ENCODE data around the gene PYCR2.
A peak's percentile ranks its signal among the peaks of the same experiment; 100 is the strongest.
"Not testable (repeated sequence)": the region's sequence is repeated elsewhere in the genome, so short reads cannot be mapped to it uniquely, and the experiment has no call there.

PYCR2 gene
- total RNA-seq, result 13.3 to 45.1 reads per million in 2 donors

DNA sequence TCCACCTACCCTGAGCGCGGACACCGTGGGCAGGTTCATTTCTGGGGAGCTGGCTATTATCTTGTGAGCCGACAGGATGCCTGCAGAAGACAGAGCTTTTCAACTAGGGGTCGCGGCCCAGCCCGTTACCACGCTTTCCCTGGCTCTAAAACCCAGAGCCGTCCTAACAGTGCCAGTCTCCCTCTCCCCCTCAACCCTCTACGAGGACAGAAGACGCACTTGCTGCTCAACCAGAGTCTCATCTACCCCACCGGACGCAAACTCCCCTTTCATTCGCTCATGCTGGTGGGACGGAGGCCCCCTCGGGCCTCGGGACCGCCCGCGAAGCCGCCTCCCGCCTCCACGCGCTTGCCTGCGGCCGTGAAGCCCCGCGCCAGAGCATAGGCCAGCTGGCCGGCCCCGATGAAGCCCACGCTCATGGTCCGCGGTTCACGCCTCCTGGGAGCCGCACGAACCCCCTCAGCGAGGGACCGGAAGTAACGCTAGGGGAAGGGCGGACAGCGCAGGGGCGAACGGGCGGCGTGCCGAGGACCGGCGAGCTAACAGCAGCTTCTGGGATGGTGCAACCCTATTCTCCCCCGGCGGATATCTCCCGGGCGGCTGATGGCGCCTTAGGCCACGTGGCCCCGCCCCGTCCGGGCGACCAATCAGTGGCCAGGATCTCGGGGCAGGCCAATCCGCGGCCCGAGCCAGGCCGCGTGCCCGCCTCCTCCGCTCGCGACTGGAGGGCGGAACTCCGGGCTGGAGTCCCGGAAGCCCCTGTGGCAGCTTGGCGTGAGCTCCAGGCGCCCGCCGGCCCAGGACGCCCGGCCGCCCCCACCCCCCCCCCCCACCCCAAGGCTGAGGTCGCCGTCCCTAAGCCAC, at the start of gene PYCR2:
Gene PYCR2, minus strand, starts transcription at position 559 of the 864 bp plus-strand sequence. Its CDS starts 140 bp downstream, at position 419.
- DNase-seq, result peak; percentile 90

DNA sequence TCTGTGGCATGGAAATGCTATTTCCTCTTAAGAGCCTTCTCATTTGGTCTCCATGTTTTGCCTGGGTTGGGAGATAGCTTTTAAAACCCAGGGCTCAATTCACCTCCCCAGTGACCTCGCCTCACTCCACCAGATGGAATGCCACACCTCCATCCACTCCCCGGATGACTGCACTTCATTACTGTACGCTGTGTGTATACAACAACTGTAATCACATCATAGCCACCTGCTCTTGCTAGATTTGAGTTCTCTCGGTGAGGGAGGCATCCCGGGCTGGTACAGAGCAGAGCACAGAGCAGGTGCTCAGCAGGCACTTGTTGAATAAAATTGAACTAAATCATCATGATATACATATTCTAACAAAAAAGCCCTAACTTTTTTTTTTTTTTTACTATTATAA, 49.1 kb upstream of the PYCR2 start:
- no peak for DNase-seq

DNA sequence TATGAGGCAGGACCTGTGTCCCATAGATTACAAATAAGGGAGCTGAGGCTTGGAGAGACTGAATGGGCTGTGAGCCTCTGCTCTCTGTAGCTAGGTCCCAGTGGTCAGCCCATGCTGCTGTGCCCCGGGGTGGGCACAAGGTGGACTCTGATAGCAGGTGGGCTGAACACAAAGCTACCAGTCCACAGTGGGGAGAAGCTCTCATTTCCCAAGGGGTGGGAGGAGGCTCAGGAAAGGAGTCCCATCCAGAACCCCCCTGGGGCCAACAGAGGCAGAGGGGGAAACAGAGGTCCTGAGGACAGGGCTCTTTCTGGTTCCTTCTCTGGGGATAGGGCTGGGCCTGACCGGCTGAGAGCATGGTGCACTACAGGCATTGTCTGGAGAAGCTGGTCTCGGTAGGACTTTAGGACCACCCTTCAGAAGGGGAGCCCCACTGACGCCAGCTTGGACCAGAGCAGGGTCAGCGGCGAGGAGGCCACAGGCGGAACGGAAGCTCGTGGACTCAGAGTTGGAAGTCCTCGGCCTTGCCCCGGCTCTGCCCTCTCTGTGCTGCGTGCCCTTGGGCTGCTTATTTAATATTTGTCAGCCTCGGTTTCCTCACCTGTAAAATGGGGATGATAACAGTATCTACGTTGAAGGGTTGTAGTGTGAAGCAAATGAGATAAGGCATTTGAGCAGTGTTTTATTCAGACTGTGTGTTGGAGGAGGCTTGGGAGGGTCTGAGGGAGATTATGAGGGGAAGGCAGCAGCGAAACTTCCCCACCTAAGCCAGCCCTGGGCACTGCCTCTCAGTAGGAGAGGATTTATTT, 48.5 kb upstream of the PYCR2 start:
- no peak for DNase-seq

DNA sequence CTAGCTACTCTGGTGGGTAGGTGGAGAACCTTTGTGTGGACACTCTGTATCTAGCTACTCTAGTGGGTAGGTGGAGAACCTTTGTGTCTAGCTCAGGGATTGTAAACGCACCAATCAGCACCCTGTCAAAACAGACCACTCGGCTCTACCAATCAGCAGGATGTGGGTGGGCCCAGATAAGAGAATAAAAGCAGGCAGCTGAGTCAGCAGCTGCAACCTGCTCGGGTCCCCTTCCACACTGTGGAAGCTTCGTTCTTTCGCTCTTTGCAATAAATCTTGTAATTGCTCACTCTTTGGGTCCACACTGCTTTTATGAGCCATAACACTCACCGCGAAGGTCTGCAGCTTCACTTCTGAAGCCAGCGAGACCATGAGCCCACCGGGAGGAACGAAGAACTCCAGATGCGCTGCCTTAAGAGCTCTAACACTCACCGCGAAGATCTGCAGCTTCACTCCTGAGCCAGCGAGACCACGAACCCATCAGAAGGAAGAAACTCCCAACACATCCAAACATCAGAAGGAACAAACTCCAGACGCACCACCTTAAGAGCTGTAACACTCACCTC, 46.6 kb upstream of the PYCR2 start:
- DNase-seq, result not testable (repeated sequence)

DNA sequence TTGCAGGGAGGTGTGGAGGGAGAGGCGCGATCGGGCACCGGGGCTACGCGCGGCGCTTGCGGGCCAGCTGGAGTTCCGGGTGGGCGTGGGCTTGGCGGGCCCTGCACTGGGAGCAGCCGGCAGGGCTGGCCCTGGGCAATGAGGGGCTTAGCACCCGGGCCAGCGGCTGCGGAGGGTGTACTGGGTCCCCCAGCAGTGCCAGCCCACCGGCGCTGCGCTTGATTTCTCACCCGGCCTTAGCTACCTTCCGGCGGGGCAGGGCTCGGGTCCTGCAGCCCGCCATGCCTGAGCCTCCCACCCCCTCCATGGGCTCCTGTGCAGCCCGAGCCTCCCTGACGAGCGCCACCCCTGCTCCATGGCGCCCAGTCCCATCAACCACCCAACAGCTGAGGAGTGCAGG, 45.7 kb upstream of the PYCR2 start:
- DNase-seq, result not testable (repeated sequence)

DNA sequence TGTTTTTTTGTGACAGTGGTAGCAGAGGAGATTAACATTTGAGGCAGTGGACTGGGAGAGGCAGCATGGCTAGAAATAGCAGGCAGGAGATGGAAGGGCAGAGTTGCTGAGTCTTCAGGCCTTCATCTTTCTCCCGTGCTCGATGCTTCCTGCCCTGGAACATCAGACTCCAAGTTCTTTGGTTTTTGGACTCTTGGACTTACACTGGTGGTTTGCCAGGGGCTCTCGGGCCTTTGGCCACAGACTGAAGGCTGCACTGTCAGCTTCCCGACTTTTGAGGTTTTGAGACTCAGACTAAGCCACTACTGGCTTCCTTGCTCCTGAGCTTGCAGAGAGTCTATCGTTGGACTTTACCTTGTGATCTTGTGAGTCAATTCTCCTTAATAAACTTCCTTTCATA, 41.2 kb upstream of the PYCR2 start:
- no peak for DNase-seq

DNA sequence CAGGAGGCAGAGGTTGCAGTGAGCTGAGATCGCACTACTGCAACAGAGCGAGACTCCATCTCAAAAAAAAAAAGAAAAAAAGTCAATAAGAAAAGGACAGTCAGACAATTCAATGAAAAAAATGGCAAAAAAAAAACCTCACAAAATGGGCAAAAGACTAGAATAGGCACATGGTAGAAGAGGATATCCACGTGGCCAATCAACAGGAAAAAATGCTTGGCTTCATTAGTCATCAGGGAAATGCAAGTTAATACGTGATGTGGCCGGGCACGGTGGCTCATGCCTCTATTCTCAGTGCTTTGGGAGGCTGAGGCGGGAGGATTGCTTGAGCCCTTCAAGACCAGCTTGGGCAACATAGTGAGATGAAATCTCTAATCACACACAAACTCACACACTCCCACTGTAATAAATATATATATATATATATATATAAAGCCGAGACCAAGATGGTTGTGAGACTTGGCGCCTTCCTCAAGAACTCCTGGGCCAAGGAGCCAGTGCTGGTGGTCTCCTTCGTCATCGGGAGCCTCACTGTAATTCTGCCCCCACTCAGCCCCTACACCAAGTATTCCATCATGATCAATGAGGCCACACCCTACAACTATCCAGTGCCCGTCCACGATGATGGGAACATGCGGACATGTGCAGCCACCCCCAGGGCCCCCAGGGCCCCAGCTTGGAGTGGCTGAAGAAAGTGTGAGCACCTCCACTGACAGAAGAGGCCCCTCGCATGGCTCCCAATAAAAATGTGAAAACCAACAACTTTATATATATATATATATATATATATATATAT, 39.9 kb upstream of the PYCR2 start:
- DNase-seq, result no peak

DNA sequence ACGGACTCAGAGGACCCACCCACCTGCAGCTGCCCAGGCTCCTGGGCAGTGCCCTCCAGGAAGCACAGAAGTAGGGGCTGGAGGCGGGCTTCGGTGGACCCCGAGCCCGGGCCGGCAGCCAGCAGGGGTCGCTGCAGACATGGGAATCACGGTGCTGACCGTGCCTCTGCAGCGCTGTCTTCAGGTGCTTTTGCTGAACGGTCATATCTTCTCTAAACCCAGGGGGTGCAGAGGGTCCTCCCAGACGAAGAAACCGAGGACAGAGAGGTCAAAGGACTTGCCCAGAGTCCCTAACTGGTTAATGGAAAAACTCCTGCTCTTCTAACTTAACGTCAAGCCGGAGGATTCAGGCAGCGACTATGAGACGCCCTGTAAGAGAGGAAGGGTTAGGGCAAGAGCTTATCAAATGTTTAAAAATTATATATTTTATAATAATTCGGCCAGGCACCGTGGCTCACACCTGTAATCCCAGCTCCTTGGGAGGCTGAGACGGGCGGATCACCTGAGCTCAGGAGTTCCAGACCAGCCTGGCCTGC, 38.5 kb upstream of the PYCR2 start:
- peak; percentile 58 for DNase-seq

DNA sequence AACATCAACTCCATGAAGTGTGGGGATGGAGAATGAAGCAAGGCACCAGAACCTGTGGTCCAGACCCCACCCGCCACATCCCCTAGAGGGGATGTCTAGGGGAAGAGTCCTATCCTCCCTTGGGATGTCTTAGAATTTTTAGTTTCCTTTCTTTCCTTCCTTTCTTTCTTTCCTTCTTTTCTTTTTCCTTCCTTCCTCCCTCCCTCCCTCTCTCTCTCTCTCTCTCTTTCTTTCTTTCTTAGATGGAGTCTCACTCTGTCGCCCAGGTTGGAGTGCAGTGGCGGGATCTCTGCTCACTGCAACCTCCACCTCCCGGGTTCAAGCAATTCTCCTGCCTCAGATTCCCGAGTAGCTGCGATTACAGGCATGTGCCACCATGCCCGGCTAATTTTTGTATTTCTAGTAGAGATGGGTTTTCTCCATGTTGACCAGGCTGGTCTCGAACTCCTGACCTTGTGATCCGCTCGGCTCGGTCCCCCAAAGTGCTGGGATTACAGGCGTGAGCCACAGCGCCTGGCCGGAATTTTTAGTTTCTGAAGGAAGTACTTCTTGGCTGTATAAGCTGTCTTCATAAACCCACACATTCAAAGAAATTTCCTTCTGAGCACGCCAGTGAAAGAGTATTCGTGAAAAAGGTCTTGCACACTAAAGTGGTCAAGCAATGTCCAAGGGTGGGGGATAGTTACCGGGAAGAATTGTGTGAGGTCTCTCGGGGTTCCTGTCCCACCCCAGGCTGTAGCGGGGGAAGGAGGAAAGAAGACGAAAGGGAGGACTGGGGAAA, 37.8 kb upstream of the PYCR2 start:
- DNase-seq, result no peak

DNA sequence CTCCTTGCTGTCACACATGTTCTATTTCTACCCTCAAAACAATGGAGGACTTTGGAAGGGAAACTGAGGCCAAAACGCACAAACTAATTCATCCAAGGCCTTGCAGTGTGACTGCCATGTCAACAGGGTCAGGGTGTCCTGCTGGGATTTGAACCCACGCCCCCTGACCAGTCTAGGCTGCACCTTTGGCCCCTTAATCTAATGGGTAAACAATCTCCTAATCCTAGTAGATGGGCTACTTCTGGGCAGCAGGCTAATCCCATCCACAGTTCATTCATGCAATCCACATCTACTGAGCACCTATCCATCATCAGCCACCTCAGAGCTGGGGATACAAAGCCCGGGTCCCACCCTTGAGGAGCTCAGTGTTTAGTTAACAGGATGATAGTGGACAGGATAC, 34.0 kb upstream of the PYCR2 start:
- DNase-seq, result no peak

DNA sequence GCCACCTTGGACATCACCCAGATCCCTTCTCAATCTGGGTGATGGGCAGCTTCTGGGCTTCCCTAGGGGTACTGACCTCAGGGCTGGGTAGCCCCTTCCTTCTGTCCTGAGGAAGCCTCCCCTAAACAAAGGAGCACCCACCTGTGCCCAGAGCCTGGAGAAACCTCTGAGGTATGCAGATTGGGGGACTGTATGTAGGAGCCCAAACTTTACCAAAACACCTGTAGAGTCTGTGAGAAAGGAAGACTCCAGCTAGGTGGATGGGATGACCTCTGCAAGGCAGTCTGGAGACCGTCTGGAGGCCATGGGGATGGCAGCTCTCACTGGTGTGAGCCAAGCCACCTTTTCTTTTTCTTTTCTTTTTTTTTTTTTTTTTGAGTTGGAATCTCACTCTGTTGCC, 30.7 kb upstream of the PYCR2 start:
- no peak for DNase-seq

DNA sequence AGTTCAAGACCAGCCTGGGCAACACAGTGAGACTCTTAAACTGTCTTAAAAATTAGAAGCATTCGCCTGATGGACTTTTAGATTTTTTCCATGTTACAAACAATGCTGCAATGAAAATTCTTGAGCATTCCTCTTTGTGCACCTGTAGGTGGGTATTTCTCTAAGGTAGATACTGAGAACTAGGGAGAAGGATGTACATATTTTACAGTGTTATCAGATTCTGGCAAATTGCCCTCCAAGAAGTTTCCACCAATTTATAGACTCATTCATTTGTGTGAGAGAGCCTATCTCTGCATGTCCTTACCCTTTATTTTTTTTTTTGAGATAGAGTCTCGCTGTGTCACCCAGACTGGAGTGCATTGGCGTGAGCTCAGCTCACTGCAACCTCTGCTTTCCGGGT, 29.3 kb upstream of the PYCR2 start:
- no peak for DNase-seq

DNA sequence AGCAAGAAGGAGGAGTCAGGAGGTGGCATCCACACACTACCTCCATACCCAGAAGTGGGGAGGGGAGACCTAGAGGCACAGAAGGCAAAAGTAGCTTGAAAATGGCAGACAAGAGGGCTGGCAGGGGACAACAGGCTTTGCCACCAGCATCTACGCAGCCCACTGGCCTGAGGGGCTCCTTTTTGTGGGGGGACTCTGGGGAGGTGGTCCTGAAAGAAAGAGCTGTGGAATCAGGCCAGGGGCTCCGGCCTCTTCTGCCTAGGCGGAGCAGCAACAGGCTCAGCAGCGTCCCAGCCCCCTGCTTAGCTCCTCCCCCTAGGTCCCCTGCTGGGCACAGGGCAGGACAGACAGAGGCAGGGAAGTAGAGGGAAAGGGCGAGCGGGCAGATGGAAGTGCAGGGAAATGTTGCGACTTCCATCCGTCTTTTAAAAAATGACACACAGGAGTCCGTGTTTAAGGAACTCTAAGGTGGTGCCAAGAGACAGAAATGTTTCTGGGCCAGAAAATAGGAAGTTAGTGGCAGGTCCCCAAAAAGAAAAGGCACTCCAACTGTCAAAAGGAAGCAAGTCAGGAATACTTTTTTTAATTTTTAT, 27.0 kb upstream of the PYCR2 start:
- no peak for DNase-seq

DNA sequence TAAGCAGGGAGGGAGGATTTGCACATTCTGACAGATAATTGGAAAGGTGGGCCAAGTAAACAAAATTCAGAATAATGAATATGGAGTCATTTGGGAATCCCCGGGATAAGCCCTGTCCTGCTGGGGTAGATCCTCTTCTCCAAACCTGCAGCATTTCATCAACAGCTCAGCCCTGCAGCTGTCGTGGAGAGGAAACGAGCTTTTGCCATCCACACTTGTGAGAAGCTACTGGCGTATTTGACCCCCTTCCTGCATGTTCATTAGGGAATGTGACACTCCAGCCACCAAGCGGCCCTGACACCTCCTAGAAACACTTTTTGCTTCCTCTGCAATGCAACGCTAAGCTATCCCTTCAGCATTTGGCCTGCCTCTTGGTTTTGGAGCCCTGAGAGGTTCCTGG, 25.0 kb upstream of the PYCR2 start:
- no peak for DNase-seq

DNA sequence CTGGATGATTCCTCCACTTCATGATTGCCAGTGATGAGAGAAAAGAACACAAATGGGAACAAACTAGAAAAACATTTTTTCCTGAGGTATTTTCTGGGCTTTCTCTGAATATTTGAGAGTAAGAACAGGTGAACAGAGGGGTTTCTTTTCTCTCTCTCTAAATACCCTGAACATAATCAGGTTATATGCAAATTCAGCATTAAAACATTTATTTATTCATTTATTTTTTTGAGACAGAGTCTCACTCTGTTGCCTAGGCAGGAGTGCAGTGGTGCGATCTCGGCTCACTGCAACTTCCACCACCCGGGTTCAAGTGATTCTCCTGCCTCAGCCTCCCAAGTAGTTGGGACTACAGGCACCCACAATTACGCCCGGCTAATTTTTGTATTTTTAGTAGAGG, 22.8 kb upstream of the PYCR2 start:
- DNase-seq, result no peak

DNA sequence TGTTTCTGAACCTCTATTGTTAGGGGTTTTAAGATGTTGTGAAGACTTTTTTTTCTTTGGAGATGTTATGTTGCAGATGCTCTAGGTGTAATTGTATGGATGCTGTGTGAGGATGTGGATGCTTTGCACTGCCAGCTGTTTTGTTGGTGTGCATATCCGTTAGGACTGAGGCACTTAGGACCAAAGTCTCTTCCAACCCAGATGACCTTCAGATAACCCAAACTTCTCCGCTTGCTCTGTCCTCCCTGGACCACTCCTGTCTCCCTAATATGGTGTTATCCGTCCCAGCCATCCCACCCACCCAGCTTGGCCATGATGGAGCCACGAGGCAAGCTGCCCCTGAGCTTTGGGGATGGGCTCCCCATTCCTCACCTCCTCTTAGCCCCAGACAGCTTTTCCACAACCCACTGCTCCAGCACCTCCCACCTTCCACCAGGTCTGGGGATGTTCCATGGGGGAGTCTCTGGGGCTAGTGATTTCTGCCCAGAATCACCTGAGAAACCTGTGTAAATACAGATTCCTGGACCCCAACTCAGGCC, 22.1 kb upstream of the PYCR2 start:
- no peak for DNase-seq

DNA sequence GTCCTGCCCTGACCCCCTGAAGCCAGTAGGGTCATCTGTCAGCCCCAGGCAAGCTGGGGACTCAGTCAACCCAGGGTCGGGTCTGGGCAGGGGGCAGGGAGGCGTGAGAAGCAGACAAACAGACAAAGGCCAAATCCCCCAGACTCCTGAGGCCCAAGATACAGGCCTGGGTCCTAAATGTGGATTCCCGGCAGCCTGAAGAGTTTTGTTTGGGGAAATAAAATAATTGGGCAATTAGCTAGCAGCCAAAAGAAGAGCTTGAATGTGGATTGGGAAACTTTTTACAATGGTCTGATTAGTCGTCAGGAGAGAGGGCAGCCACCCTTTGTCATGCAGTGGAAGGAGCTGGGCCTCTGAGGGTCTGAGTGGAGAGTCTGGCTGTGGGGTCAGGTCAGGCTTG, 21.5 kb upstream of the PYCR2 start:
- no peak for DNase-seq

DNA sequence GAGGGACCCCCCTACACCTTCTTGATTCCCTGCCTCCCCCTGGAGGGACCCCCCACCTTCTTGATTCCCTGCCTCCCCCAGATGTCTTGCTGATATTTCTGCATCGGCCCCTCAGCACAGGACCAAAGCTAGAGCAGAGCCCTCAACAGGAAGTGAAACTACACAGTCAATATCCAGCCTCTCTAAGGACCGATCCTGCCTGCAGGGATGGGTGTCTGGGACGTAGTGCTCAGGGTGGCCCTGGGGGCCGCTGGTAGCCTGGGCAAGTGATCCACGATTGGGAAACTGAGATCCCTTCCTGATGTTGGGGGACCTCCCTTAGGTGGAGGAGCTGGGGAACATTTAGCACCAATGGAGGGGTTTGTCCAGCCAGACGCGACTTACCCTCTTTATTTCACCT, 20.9 kb upstream of the PYCR2 start:
- DNase-seq, result no peak

DNA sequence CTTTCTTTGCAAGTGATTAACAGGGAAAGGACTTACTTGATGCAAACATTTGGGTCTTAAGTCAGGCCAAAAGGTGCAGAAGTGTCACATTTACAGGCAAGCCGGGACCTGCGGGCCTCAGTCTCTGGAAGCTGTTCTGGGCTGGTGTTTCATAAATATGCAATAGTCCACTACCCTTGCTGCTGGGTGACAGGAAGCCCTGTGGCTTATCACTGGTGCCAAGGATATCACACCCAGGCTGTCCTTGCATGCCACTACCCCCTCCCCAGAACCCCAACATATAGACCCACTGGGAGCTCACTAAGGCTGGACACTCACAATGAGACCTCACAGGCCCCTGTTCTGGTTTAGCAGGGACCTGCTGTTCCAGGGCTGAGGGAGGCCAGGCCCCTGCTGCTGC, 20.3 kb upstream of the PYCR2 start:
- DNase-seq, result no peak

DNA sequence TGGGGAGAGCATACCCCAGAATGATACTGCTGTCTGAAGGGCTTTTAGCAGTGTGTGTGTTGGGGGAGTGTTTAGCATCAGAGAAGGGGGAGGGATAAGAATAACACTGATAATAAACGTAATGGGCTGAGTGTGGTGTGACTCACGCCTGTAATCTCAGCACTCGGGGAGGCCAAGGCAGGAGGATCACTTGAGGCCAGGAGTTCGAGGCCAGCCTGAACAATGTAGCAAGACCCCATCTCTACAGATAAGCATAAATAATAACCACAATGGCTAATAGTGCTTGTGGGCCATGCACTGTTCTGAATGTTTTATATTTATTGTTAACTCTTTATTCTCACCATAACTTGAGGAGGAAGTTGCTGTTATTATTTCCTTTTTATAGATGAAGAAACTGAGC, 19.5 kb upstream of the PYCR2 start:
- no peak for DNase-seq

DNA sequence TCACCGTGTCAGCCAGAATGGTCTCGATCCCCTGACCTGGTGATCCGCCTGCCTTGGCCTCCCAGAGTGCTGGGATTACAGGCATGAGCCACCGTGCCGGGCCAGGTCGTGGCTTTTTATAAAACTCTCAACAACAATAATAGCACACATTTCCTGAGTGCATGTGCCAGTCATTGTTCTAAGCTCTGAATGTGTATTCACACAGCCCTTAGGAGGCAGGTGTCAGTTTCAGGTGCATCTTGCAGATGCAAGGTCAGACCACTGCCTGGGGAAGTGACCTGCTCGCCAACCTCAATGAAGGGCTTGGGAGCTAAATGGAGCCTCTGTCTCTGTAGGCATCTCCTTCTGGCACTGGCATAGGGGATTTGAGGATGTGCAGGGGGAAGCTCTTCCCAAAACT, 18.5 kb upstream of the PYCR2 start:
- no peak for DNase-seq
